A673 (cell line): ENCODE measurements around the gene OR10H3.

Experiments
- CTCF ChIP-seq: fragments of 300-800, 200-600 bp; sonication (generic); conservative IDR thresholded peaks from 2 replicates; pipeline ENCODE4 v1.5.1; 2017; ENCODE audit warnings: low read depth, mild to moderate bottlenecking, antibody characterized with exemption, low read length, moderate library complexity, mixed read lengths
- EZH2 ChIP-seq: fragments of 200-600 bp; sonication (generic); IDR thresholded peaks from 2 replicates; pipeline ENCODE4 v1.6.1; 2017; ENCODE audit warnings: borderline replicate concordance, low read depth, mild to moderate bottlenecking, mixed read lengths, antibody characterized with exemption, low read length; ENCODE audit not compliant: poor library complexity, severe bottlenecking

GRCh38 chr19:15732388-15732787 lies 5.4 kb upstream of the OR10H3 start:
- no peak for TF ChIP-seq CTCF
- no peak for TF ChIP-seq EZH2
